Glutamatergic neuron (in vitro differentiated cells): ENCODE measurements around the gene AGK. TPM values are rescaled to one million over a fixed set of nuclear protein-coding genes. Genes with fewer than 3 reads are reported as not detected.

Experiments
- DNase-seq: peaks from one replicate; pipeline ENCODE4 v3.0.0; 2022
- H3K27ac Mint-ChIP-seq: one replicate; pipeline ENCODE4 v1.8.0; 2020; ENCODE audit warnings: mild to moderate bottlenecking, mixed read lengths, inconsistent platforms; ENCODE audit not compliant: unreplicated experiment
- H3K27me3 Mint-ChIP-seq: one replicate; pipeline ENCODE4 v1.8.0; 2020; ENCODE audit warnings: mild to moderate bottlenecking, moderate library complexity, mixed read lengths, inconsistent platforms; ENCODE audit not compliant: unreplicated experiment
- H3K36me3 Mint-ChIP-seq: one replicate; pipeline ENCODE4 v1.8.0; 2020; ENCODE audit warnings: mild to moderate bottlenecking, mixed read lengths, inconsistent platforms; ENCODE audit not compliant: unreplicated experiment
- H3K4me1 Mint-ChIP-seq: one replicate; pipeline ENCODE4 v1.8.0; 2020; ENCODE audit warnings: mild to moderate bottlenecking, low read depth, mixed read lengths, inconsistent platforms; ENCODE audit not compliant: unreplicated experiment
- H3K4me3 Mint-ChIP-seq: one replicate; pipeline ENCODE4 v1.8.0; 2020; ENCODE audit warnings: mild to moderate bottlenecking, mixed read lengths, inconsistent platforms; ENCODE audit not compliant: unreplicated experiment
- H3K9me3 Mint-ChIP-seq: one replicate; pipeline ENCODE4 v1.8.0; 2020; ENCODE audit warnings: mild to moderate bottlenecking, moderate library complexity, mixed read lengths, inconsistent platforms; ENCODE audit not compliant: unreplicated experiment
- total RNA-seq: library from RNA; stranded (reverse); fragmentation: NEBNext Ultra II Directional; extraction: Animal tissue kit (Norgen Biotek cat#: 25700); gene quantifications from one replicate; pipeline ENCODE4 v1.2.1, GENCODE V29; 2021; ENCODE audit not compliant: unreplicated experiment
- TF ChIP-seq, protein P1 (sequence below): fragments of 200-600 bp; sonication (generic); IDR thresholded peaks from one replicate; pipeline ENCODE4 v1.5.0; 2021; ENCODE audit not compliant: partially characterized antibody, unreplicated experiment

The AGK gene
- total RNA-seq, 1 donor from 2014 or later, result 26.1 TPM

DNA sequence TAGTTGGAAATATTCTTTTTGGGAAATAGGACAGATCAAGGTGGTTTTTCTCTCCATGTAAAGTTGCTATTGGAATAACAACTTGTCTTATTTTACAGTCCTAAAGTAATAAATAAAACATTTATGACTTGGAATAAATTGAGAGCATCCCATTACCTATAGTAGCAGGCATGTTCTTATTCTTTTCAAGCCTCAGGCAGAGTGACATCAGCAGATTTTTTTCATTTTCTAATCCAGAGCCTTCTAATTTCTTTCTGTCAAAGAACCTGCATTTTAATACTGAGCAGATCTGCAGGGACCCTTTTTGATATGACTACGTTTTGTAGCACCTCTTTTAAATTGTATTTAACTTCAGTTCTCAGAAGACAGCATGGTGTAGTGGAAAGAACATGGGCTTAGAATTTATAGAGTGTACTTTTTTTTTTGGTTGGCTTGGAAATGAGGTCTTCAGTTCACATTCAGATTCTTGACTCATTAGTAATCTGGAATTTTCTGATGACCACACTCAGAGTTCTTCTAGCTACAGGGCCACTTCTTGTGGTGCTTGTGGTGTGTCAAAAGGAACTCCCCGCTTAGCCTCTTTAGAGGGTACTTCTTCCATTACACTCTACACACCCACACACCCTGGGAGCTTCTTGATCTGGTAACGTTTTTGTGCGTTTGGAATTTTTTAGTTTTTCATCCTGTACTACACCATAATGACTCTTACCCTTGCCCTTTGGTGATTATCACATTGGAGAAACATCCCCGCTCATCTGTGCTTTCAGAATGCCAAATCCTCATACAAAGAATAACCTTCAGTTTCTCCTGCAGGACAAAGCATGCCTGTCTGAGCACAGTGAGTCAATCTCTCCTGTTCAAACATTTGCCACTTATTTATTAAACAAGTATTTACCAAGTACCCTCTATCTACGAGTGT is 34.6 kb downstream of the AGK start:
- H3K4me1 Mint-ChIP-seq, result no peaks in the 10 kb centered on the region
- H3K27me3 Mint-ChIP-seq, result no peaks in the 10 kb centered on the region

DNA sequence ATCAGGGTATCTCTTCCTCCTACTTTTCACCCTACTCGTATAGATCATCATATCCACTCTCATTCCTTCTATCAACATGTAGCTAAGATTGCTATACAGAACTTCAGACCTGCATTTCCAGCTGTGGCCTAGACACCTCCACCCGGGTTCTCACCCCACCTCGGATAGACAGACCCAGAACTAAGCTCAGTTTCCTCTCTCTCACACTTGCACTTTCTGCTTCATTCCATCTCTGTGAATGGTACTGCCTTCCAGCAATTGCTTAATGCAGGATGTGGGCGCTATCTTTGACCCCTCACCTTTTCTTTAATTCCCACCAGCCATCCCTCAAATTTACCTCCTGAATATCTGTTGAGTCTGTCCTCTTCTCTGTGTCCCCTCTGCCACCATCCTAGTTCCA is 35.7 kb downstream of the AGK start:
- H3K27ac Mint-ChIP-seq, result no peak overlapping the region
- no peak overlapping the region for H3K4me3 Mint-ChIP-seq
- no peaks in the 10 kb centered on the region for H3K27me3 Mint-ChIP-seq
- peaks cover 9% of the 10 kb centered on the region for H3K36me3 Mint-ChIP-seq
- DNase-seq, result no peak
- TF ChIP-seq, protein P1, sequence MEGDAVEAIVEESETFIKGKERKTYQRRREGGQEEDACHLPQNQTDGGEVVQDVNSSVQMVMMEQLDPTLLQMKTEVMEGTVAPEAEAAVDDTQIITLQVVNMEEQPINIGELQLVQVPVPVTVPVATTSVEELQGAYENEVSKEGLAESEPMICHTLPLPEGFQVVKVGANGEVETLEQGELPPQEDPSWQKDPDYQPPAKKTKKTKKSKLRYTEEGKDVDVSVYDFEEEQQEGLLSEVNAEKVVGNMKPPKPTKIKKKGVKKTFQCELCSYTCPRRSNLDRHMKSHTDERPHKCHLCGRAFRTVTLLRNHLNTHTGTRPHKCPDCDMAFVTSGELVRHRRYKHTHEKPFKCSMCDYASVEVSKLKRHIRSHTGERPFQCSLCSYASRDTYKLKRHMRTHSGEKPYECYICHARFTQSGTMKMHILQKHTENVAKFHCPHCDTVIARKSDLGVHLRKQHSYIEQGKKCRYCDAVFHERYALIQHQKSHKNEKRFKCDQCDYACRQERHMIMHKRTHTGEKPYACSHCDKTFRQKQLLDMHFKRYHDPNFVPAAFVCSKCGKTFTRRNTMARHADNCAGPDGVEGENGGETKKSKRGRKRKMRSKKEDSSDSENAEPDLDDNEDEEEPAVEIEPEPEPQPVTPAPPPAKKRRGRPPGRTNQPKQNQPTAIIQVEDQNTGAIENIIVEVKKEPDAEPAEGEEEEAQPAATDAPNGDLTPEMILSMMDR, result no peak
- peaks cover 5% of the 10 kb centered on the region for H3K9me3 Mint-ChIP-seq
- H3K4me1 Mint-ChIP-seq, result no peaks in the 10 kb centered on the region

More for the DNA sequence above, 34.6 kb downstream of the AGK start:
- Mint-ChIP-seq H3K4me3 (no peak overlapping the region), H3K9me3 (peaks cover 5% of the 10 kb centered on the region), H3K36me3 (peaks cover 9% of the 10 kb centered on the region), H3K27ac (no peak overlapping the region)
- TF ChIP-seq, protein P1, result no peak
- DNase-seq, result no peak

DNA sequence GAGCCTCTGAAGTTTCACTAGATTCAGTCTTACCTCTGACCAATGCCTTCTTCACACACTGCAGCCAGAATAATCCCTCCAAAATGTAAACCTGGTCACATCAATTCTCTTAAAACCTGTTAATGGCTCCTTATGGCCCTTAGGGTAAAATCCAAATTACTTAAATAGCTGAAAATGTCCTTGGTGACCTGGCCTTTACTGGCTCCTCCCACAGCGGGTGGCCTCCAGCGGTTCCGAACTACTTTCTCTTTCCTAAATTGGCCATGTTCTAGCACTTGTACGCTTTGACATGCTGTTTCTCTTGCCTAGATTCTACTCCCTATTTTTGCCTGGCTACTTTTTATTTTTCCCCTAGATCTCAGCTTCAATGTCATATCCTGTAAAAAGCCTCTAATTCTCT is 36.1 kb downstream of the AGK start:
- Mint-ChIP-seq H3K9me3 (peaks cover 5% of the 10 kb centered on the region), H3K36me3 (peaks cover 9% of the 10 kb centered on the region), H3K27ac (no peak overlapping the region), H3K4me3 (no peak overlapping the region), H3K4me1 (no peaks in the 10 kb centered on the region), H3K27me3 (no peaks in the 10 kb centered on the region)
- DNase-seq, result no peak
- TF ChIP-seq, protein P1, result no peak

DNA sequence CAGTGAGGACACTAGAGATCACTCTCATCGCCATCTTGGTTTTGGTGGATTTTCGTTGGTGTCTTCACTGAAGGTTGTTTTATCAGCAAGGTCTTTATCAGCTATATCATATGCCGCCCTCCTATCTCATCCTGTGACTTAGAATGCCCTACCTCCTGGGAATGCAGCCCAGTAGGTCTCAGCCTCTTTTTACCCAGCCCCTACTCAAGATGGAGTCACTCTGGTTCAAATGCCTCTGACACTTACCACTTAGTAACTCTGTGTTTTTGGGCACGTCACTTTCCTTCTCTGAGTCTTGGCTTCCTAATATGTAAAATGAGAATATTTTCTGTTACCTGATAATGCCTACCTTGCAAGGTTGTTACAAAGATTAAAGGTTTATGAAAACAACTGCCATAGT is 37.7 kb downstream of the AGK start:
- Mint-ChIP-seq H3K27me3 (no peaks in the 10 kb centered on the region), H3K36me3 (peaks cover 3% of the 10 kb centered on the region), H3K27ac (no peak overlapping the region), H3K9me3 (no peaks in the 10 kb centered on the region), H3K4me1 (no peaks in the 10 kb centered on the region), H3K4me3 (no peak overlapping the region)
- TF ChIP-seq, protein P1, result no peak
- no peak for DNase-seq

DNA sequence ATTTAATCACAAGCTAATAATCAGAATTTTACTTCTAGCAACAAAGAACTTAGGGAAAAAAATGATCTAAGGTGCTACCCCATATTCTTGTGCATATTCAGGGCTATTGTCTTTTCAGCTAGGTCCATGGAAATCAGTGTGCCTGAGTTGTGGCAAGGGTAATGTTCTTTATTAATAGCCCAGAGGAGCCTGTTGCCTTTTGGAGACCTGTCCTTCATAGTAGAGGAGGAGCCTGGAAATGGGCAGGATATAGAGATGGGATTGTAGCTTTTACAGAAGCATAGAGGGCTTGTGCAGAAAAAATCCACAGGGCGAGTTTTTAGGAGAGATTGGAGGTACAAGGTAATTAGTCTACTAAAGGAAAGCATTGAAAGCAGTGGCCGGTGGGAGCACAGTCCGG is 38.9 kb downstream of the AGK start:
- Mint-ChIP-seq H3K27me3 (peaks cover 2% of the 10 kb centered on the region), H3K4me1 (no peaks in the 10 kb centered on the region), H3K27ac (no peak overlapping the region), H3K36me3 (no peaks in the 10 kb centered on the region), H3K9me3 (no peaks in the 10 kb centered on the region), H3K4me3 (no peak overlapping the region)
- TF ChIP-seq, protein P1, result no peak
- DNase-seq, result no peak
